CD4-positive, alpha-beta T cell treated with Interleukin-15 for 1 hour (primary cell): ENCODE results near the gene CLMN.
"Not testable (repeated sequence)": the region's sequence is repeated elsewhere in the genome, so short reads cannot be mapped to it uniquely, and the experiment has no call there.

Experiments
- DNase-seq: peaks from one replicate; pipeline ENCODE4 v3.0.0-alpha.2; 2020

CLMN gene

DNA sequence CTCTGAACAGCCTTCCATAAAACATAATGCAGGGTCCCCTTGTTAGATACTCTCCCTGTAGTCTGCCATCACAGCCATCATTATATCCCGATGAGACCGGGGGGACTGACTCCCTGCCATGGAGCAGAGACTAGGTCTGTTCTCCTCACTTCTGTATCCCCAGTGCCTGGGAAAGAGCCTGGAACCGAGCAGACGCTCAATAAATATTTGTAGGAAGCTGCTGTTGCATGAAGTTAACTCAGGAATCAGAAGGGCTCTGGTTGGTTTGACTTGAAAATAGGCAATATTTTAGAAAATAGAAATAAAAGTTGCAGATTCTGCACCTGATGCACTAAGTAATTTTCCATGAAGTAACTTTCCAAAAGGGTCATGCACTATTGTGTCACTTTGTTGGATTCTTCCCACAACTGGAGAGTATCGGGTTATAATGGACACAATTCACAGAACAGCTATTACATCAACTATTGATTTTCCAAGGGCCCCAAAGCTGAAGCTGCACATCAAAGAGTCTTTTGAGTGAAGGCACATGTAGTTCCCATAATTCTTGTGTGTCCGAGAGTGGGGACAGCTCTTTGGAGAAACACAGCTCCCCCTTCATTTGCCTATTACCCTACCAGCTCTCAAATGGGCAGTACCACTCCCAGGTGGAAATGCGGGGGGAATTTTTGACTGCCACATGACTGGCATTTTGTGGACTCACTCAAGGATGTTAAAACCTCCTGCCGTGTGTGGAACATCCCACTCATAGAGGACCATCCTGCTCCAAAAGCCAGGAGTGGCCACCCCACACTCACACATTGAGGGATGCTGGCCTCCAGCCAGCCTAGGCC is 18.8 kb downstream of the CLMN start:
- DNase-seq, result no peak

DNA sequence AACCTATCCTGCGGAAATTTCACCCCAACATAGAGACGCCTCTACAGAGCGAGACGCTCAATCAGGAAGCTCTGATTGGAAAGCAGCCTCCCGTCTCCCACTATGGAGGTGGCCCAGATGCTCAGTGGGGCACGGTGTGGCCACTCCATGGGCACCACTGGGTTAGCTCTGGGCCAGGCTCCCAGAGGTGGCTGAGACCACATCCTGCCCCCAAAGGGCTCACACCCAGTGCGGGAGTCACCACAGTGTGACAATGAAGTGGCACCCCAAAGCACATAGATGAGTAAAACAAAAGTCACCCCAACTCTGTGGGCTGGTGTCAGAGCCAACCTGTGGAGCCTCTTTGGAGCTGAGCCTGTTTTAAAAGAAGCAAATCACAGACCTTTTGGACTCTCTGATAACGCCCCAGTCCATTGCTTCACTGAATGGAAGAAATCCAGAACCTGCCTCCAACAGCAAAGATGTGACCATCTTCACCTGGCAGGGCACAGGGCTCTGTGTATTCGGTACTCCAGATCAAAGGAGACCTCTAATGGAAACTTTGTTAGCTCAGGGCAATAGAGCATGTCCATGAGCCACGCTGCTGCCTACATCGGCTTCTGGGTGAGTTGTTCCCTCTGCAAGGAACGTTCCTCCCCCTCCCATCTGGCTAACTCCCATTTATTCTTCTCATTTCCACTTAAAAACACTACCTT is 19.6 kb downstream of the CLMN start:
- DNase-seq, result no peak

DNA sequence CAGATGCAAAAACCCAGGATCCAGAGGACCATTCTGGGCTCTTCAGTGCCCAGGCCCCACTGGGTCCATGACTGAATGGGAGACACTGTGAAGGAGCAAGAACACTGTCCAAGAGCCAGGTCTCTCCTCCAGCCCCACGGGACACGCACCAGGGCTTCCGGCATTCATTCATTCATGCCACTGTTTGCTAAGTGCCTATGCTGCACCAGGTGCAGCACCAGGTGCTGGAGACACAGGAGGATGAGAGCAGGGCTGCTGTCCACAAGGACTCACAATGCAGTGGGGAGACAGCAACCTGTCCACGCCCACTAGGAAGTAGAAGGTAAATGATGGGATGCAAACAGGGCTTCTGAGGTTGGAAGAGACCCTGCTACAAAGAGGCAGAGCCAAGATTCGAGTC is 20.4 kb downstream of the CLMN start:
- DNase-seq, result no peak

DNA sequence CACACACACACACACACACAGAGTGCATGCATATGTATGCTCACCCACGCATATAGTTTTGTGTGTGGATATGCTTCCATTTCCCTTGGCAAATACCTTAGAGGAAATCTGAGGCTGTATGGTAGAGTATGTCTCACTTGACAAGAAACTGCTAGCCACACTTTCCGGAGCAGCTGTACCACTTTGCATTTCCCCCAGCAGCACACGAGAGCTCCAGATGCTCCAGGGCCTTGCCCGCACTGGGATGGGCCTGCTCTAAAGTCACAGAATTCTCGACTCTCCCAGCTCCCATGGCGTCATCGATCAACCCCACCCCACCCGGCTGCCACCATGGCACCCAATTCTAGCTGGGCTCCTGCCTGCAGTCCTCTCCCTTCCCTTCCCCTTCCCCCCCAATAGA is 21.9 kb downstream of the CLMN start:
- DNase-seq, result no peak

DNA sequence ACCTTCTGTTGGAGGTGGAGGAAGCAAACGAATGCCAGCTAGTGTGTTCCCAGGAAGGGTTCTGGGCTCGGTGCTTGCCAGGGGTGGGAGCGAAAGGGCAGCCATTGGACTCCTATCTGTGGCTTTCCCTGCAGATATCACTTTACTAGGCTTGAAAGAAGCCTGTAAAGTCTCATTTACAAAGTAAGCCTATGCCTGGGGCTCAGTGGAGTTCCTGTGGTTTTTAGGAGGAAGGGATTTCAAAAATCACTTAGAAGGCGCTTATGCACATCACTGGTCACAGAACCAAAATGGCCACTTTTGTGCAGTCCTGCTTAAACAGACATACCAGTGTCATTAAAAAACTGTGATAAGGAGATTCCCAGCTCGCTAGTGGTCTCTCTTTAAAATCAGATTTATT is 22.7 kb downstream of the CLMN start:
- DNase-seq, result no peak

DNA sequence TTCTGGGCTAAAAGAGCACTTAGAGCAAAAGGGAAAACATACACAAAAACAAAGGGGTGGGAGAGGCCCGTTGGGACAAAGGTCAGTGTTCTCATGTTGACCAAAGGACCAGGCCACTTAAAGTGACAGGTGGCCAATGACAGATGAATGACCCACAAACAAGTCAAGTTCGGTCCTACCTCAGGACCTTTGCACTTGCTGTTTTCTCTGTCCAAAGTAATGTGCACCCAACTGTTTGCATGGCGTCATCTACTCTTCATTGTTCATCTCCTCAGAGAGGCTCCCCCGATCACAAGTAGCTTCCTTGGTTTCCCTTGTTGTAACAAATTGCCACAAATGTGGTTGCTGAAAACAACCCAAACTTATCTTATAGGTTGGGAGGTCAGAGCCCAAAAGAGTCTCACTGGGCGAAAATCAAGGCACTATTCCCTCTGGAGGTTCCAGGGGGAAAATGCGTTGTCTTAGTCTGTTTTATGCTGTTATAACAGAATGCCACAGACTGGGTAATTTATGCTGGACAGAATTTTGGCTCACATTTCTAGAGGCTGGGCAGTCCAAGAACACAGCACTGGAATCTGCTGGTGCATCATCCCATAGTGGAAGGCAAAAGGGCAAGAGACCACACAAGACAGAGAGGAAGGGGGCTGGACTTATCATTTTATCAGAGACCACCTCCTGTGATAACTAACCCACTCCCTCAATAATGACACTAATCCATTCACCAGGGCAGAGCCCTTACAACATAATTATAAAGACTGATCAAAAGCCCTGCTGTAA is 23.9 kb downstream of the CLMN start:
- no peak for DNase-seq

DNA sequence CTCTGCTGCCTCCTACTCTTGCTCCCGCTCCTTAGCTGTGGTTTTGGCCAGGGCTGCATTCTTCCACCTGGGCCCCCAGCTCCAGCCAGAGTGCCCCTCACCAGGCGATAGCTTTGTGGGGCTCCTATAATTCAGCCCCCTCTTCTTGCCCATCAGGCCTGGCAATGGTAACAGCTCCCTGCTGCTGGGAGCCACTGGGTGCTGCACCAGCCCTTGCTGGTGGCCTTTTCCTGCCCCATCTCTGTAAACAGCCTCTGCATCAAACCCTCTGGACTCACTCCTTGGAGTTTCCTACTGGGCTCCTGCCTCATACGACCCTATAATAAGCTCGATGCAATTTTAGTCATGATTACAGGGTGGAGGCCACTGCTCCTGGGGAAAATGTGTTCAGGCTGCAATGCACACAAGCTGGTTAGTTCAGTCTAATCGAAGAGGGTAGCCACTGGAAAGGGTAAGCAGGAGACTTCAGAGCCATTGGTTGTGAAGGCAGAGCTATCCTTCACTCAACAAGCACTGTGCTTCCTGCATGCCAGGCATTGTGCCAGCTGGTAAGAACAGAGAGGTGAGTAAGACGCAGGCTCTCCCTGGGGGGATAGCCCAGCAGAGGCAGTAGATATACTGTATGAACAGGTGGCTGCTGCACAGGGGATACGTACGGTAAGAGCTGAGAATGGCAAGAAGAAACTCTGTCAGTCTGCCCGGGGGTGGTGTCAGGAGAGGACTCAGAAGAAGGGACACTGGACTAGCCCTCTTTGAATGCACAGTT is 24.7 kb downstream of the CLMN start:
- DNase-seq, result no peak

DNA sequence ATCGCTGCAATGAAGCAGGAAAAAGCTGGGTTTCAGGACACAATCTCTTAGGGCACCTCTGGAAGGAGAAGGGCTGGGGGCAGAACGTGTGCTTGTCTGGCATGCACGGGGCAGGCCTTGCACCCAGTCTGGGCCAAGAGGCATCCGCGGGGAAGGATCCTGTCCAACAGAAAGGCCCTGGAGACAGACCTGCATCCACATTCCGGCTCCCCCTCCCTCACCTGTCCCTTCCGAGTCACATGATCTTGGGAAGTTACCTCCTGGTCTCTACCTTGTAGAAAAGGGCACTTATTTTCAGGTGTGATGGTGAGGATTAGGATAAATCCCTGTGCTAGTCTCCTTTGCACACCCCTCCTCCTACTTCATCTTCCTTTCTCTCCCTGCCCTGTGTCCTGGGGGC is 25.4 kb downstream of the CLMN start:
- DNase-seq, result no peak

DNA sequence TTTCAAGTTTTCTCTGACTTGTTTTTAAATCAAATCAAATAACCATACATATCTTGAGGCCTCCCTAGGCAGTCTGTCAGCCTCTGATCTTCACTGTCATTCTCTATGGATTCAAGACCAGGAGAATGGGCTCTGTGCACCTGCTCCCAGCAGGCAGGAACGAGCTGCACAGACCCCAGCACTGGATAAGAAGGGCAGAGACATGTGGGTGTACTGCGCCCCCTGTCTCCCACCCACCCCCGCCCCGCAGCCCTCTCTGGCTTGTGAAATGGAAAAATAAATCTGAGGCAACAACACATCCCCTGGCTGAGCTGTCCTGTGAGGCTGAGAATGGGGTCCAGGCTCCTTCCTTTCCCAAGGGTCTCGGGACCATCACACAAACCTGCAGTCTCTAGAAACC is 26.3 kb downstream of the CLMN start:
- DNase-seq, result no peak

DNA sequence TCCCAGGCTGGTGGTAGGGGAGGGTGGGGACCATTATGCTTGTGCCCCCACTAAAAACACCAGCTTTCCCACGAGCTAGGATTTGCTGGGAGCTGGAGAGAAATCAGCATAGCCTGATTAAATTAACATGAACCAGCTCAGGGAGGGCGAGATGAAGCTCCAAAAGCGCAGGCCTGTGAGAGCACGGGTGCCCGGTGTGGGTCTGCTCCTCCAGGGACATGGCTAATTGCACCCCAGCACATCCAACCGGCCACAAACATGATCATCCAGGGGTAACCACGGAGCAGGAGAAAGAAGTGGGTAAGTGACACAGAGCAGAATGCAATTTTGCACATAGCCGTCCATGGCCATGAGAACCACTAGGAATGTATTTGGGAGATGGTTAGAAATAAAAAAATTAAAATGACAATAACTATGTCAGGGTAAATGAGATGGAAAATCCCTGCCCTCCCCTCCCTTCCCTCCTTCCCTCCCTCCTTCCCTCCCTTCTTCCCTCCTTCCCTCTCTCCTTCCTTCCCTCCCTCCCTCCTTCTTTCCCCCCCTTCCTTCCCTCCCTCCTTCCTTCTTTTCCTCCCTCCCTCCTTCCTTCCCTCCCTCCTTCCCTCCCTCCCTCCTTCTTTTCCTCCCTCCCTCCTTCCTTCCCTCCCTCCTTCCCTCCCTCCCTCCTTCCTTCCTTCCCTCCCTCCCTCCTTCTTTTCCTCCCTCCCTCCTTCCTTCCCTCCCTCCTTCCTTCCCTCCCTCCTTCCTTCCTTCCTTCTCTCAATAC is 26.9 kb downstream of the CLMN start:
- DNase-seq, result no peak

DNA sequence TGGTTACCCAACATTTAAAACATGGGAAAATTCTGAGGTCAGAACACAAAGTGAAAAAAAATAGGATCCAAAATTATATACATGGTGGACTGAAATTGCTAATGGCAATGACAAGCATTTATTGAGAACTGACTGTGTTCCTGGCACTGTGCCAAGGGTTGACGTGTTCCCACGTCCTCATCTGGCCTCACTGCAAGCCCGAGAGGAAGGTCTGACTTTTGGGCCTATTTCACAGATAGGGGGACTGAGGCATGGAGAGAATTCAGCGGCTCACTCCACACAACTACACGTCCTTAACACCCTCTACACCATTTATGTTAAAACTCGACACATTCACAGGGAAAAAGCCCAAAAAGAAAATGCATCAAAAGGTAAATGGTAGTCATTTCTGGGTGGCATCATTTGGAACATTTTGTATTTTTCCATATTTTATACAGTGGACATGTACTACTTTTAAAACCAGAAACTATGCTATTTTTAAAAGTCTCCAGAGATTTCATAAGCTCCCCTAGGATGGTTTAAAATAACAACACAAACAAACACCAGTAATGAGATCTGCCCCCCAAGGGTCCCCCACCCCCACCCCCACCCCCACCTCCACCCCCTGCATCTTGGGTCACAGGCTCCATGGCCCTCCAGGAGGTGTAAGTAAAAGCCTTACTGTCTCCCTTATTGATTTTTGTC is 27.7 kb downstream of the CLMN start:
- peak; percentile 49 for DNase-seq

DNA sequence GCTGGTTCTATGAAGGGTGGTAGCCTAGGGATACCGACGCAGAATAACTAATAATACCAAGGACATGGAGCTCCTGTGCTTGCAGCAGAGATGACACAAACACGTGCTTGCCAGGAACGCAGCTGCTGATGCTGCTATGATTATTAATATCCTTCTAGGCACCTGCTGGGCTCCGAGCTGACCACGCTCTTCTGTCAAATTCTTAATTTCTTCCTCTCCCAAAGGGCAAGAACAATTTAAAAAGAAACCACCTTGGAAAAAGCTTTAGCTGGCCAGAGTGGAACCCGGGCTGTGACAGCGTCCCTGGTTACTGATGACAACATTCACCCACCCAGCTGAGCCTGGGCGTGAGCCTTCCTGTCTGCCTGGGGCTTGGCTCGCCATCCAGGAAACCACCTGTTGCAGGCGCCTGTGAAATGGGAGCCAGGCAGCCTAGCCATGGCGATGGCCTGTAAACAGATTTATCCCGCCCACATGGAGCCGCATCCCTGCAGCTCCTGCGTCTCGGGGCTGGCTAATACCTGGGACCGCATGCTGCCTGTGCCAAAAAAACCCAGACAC is 28.8 kb downstream of the CLMN start:
- DNase-seq, result no peak

DNA sequence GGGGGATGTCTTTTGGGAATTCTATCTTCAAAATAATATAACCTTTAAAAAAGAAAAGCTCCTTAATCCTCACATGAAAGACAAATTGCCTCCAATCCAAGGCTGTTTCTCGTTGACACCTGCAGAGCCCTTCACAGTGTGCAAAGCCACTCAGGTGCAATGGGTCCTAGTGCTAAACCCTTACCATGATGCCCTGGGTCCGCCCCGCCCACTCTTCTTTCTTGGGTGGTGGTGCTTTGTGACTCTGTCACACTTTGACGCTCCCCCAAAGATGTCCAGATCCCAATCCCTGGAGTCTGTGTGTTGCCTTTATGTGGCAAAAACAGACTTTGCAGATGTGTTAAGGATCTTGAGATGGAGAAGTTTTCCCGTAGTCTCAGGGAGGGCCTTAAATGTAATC is 29.7 kb downstream of the CLMN start:
- no peak for DNase-seq

DNA sequence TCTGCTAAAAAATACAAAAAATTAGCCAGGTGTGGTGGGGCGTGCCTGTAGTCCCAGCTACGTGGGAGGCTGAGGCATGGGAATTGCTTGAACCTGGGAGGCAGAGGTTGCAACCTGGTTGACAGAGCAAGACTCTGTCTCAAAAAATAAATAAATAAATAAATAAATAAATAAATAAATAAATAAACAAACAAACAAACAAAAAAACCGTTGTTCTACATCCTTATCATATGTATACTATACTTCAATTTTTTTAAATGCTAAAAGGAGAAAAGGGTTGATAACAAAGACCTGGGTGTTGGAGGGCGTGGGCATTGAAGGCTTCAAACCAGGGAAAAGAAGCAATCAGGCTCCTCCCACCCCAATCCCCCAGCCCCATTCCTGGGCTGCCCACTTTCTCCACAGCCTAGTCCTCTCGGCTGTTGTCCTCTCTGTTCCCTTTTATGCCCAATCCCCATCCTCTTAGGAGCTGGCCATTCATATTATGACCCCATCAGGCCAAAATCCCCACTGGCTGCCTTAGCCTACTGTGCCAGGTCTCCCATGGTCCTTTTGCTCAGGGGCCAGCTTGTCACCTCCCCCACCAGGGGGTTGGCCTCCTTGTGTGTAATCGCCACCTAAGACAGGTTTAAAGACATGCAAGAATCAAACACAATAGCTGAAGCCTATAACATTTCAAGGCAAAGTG is 30.2 kb downstream of the CLMN start:
- no peak for DNase-seq

DNA sequence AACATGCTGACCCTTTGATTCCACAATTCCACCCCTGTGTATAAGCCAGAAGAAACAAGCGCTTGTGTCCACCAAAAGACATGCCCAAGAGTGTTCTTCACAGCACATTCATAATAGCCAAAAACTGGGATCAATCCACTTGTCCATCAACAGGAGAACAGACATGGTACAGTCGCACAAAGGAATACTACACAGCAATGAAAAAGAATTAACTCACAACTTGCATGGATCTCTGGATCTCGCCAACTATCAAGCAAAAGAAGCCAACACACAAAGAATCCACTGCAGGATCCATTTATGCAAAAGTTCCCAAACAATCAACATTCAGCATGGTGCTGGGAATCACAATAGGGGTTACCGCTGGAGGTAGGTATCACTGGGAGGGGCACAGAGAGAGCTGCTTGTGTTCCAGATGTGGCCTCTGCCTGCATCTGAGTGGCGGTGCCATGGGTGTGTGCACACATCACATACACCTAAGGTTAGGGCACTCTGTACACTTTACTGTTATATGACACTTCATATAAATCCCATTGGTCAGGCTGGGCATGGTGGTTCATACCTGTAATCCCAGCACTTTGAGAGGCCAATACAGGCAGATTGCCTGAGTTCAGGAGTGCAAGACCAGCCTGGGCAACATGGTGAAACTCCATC is 30.9 kb downstream of the CLMN start:
- no peak for DNase-seq

DNA sequence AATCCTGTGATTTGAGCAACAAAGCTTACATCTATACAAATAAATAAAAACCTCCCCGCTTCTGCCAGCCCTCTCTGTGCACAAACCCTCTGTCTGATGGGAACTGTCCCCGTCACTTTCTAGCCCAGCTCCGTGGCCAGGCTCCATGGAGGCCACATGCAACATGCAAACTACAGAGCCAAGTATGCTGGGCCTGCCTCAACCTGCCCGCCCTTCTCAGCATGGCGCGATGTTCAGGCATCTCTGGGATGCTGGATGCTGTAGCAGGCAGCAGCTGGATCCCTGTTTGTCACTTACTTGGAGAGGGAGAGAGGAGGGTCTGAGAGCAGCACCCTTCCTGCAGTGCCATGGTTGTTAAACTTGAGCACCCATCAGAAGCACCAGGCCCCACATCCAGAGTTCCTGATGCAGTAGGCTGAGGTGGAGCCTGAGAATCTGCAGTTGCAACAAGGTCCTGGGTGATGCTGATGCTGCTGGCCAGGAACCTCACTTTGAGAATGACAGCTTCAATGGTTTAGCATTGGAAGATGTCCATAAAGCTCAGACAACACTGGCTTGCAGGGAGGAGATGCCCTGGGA is 32.4 kb downstream of the CLMN start:
- no peak for DNase-seq

DNA sequence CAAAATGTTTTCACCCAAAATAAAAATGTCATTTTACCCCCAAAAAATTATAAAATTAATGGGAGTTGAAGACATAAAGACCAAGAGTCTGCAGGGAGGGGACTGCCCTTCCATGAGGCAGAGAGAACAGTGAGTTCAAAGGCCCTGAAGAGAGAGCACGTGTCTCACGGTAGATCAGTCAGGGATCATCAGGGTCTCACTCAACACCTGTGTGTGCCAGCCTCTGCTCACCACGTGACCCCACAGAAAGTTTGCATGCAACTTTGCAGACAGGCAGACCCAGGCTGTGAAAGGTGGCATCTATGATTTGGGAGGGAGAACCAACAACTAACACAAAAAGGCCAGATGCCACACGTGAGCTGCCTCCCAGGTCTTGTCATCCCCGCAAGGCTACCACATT is 33.1 kb downstream of the CLMN start:
- DNase-seq, result no peak

DNA sequence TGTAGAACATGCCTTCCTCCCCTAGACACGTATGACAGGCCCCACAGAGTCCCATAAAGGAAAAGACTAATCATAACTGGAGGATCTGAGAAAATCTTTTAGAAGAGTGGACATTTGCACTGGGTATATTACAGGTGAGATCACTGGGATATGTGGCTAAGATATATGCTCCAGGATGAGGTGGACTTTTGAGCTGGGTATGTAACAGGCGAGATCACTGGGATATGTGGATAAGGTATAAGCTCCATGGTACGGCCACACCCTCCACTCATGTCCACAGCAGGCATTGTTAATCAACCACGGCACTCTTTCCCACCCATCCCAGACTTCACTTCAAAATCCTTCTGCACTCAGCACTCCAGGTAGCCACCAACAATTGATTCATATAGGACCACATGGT is 34.1 kb downstream of the CLMN start:
- no peak for DNase-seq

DNA sequence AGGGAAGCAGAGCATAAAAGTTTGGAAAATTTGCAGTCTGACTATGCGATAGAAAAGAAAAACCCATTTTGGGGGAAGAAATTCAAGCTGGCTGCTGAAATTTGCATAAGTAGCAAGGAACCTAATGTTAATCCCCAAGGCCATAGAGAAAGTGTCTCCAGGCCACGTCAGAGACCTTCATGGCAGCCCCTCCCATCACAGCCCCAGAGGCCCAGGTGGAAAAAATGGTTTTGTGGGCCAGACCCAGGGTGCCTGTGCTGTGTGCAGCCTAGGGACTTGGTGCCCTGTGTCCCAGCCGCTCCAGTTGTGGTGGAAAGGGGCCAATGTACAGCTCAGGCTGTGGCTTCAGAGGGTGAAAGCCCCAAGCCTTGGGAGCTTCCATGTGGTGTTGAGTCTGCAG is 35.9 kb downstream of the CLMN start:
- not testable (repeated sequence) for DNase-seq

DNA sequence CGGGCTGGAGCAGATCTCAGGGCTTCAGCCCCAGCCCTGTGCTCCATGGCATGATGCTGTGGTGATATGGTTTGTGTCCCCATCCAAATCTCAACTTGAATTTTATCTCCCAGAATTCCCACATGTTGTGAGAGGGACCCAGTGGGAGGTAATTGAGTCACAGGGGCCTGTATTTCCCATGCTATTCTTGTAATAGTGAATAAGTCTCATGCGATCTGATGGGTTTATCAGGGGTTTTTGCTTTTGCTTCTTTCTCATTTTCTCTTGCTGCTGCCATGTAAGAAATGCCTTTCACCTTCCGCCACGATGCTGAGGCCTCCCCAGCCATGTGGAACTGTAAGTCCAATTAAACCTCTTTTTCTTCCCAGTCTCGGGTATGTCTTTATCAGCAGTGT is 36.7 kb downstream of the CLMN start:
- not testable (repeated sequence) for DNase-seq
